K562 (cell line): ENCODE results near the gene PAQR7. TPM values are rescaled to one million over a fixed set of nuclear protein-coding genes. Genes with fewer than 3 reads are reported as not detected.

Source experiments
- BRD9 ChIP-seq: fragments of 450-650 bp; IDR thresholded peaks from 2 replicates; pipeline ENCODE4 v1.6.1; 2018; ENCODE audit warnings: low read depth; ENCODE audit not compliant: partially characterized antibody
- CC2D1A ChIP-seq: fragments of 450-650 bp; IDR thresholded peaks from 2 replicates; pipeline ENCODE4 v1.6.1; 2017; ENCODE audit warnings: mild to moderate bottlenecking
- COPS2 ChIP-seq: fragments of 450-650 bp; conservative IDR thresholded peaks from 2 replicates; pipeline ENCODE4 v1.6.1; 2016; ENCODE audit warnings: mild to moderate bottlenecking, moderate library complexity
- DIDO1 ChIP-seq: fragments of 450-650 bp; IDR thresholded peaks from 2 replicates; pipeline ENCODE4 v1.6.1; 2016; ENCODE audit warnings: low read depth, missing biosample characterization, missing genetic modification characterization
- DPF2 ChIP-seq: fragments of 450-650 bp; IDR thresholded peaks from 2 replicates; pipeline ENCODE4 v1.6.1; 2016
- ERF ChIP-seq: fragments of 450-650 bp; formaldehyde crosslinking; IDR thresholded peaks from 2 replicates; pipeline ENCODE4 v1.4.0; 2020; ENCODE audit warnings: mild to moderate bottlenecking, mixed read lengths
- FIP1L1 ChIP-seq: fragments of 200-400 bp; formaldehyde crosslinking; IDR thresholded peaks from 2 replicates; pipeline ENCODE4 v1.6.1; 2018; ENCODE audit warnings: mild to moderate bottlenecking, low read depth, low read length; ENCODE audit not compliant: poor library complexity, severe bottlenecking
- FOXP1 ChIP-seq: sonication (generic); formaldehyde crosslinking; IDR thresholded peaks from 2 replicates; pipeline ENCODE4 v1.8.0; 2022; ENCODE audit warnings: mild to moderate bottlenecking, missing genetic modification reagents
- GABPB1 ChIP-seq: sonication (generic); formaldehyde crosslinking; IDR thresholded peaks from 2 replicates; pipeline ENCODE4 v1.8.0; 2022; ENCODE audit warnings: mild to moderate bottlenecking, missing genetic modification reagents
- GATAD2B ChIP-seq: fragments of 450-650 bp; IDR thresholded peaks from 2 replicates; pipeline ENCODE4 v1.6.1; 2017; ENCODE audit warnings: mild to moderate bottlenecking, borderline replicate concordance
- JUNB ChIP-seq: fragments of 450-650 bp; formaldehyde crosslinking; conservative IDR thresholded peaks from 2 replicates; pipeline ENCODE4 v1.4.0; 2020; ENCODE audit warnings: mild to moderate bottlenecking
- MCM2 ChIP-seq: fragments of 450-650 bp; IDR thresholded peaks from 2 replicates; pipeline ENCODE4 v1.6.1; 2017; ENCODE audit warnings: low read depth, mild to moderate bottlenecking
- MEF2A ChIP-seq: IDR thresholded peaks from 2 replicates; pipeline ENCODE4 v1.6.1; 2011; ENCODE audit warnings: low read depth, mild to moderate bottlenecking, low read length, moderate library complexity; ENCODE audit not compliant: control insufficient read depth
- RAD51 ChIP-seq: fragments of 450-650 bp; IDR thresholded peaks from 2 replicates; pipeline ENCODE4 v1.7.1; 2016; ENCODE audit warnings: low read depth, mild to moderate bottlenecking, borderline replicate concordance
- SPI1 ChIP-seq: IDR thresholded peaks from 2 replicates; pipeline ENCODE4 v1.6.1; 2011; ENCODE audit warnings: low read depth, low read length, control low read depth, borderline replicate concordance
- TAF15 ChIP-seq: fragments of 200-400 bp; formaldehyde crosslinking; IDR thresholded peaks from 2 replicates; pipeline ENCODE4 v1.6.1; 2017; ENCODE audit warnings: mild to moderate bottlenecking, low read depth, low read length, moderate library complexity
- TBP ChIP-seq: optimal IDR thresholded peaks from 2 replicates; pipeline ENCODE3; 2011; ENCODE audit warnings: low read depth, low read length, improper control_type of control experiment
- TCF7 ChIP-seq: sonication (generic); IDR thresholded peaks from 2 replicates; pipeline ENCODE4 v1.6.1; 2016; ENCODE audit warnings: antibody characterized with exemption, borderline replicate concordance
- ZNF143 ChIP-seq: sonication (generic); formaldehyde crosslinking; IDR thresholded peaks from 2 replicates; pipeline ENCODE4 v1.9.0; 2022; ENCODE audit warnings: mild to moderate bottlenecking, missing genetic modification reagents
- ZNF175 ChIP-seq: fragments of 200-800 bp; sonication (Bioruptor generic); IDR thresholded peaks from 2 replicates; pipeline ENCODE4 v1.6.1; 2016; ENCODE audit warnings: low read depth, mild to moderate bottlenecking, missing genetic modification characterization, missing compliant biosample characterization
- ZNF75A ChIP-seq: fragments of 450-650 bp; formaldehyde crosslinking; IDR thresholded peaks from 2 replicates; pipeline ENCODE4 v1.4.0; 2020; ENCODE audit warnings: mild to moderate bottlenecking
- polyA plus RNA-seq, 8 experiments: library from polyadenylated mRNA; depleted of rRNA in 4 of 8; stranded (reverse) in 5 of 8; unstranded in 3 of 8; fragments of >200 nt; fragmentation: Nextera tagmentation in 2 of 8; fragmentation: Illumina TruSeq in 1 of 8; extraction: Ambion mirVana in 2 of 8; extraction: Trizol in 1 of 8; gene quantifications; 2 replicates each; pipeline versions ENCODE4 v1.2.1 to v1.2.3, GENCODE V29; 2011 to 2014; ENCODE audit warnings: inconsistent platforms in 1 of 8, missing spikeins in 1 of 8
- total RNA-seq, 7 experiments: library from RNA; depleted of rRNA in 6 of 7; stranded (reverse); fragments of >200 nt in 6 of 7; fragmentation: Illumina TruSeq in 2 of 7; extraction: Trizol in 2 of 7; gene quantifications; 2 replicates each; pipeline versions ENCODE4 v1.2.1 to v1.2.3, GENCODE V29; 2011 to 2021; ENCODE audit warnings: low replicate concordance in 1 of 7
- TF ChIP-seq, protein P1 (sequence below): sonication (generic); formaldehyde crosslinking; IDR thresholded peaks from 2 replicates; pipeline ENCODE4 v1.8.0; 2022; ENCODE audit warnings: mild to moderate bottlenecking, missing genetic modification reagents, borderline replicate concordance
- TF ChIP-seq, protein P2 (sequence below): fragments of 450-650 bp; IDR thresholded peaks from 2 replicates; pipeline ENCODE4 v1.6.1; 2016; ENCODE audit warnings: missing biosample characterization, missing genetic modification characterization
- TF ChIP-seq, protein P3 (sequence below): fragments of 250-450 bp; sonication (Bioruptor Pico); IDR thresholded peaks from 2 replicates; pipeline ENCODE4 v1.9.0; 2021; ENCODE audit warnings: mild to moderate bottlenecking
- TF ChIP-seq, protein P4 (sequence below), 2 experiments: fragments of 450-650 bp in 1 of 2; sonication (generic) in 1 of 2; formaldehyde crosslinking; conservative IDR thresholded peaks; 2 replicates each; pipeline versions ENCODE4 v1.4.0 to v1.8.1; 2020 to 2022; ENCODE audit warnings: mild to moderate bottlenecking in 1 of 2, missing genetic modification reagents in 1 of 2

Gene PAQR7
- total and polyA plus RNA-seq, 9 of the 15 experiments (the other 6 are each of a cell fraction or from before 2014, with no cell fraction given): 1.1 to 5.2 (median 2.6) TPM

DNA sequence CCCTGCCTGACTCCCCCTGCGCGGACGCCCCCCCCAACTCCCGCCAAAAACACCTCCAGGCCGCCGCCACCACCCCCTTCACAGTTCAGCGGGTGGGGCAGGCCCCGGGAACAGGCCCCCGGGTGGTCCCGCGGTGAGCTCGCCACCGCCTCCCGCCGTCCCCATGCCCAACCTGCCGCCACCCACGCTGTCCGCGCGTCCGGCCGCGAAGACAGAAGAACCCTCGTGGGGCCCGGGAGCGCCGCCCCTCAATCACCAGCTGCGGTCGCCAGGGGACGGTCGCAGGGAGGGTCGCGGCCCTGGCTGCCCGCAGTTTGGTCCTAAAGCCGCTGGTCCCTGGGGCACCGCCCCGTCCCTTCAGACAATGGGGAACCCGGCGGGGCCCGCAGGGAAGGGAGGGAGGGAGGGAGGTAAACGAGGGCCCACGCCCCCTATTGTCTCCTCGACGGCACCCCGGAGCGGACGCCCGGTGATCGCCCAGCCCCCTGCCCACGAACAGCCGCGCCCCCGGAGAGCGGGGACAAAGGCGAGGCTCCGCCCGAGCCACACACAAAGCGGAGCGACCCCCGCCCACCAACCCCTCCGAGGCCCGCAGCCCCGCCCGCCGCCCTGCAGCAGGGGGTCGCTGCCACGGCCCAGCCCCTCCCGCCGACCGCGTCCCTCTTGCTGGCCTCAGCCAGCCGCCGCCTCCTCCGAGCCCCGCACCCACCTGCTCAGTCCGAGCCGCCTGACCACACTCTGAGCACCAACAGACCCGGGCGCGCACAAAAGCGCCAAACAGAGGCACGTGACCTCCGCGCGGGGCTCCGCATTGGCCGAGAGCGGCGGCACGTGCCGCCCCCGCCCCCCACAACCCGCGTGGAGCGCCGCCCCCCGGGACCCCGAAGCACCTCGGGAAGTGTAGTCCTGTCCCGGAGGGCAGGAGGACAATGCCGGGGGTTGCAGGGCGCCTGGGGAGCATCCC lies 30.5 kb upstream of the PAQR7 start, which contains the start of gene STMN1 (continued):
- TF ChIP-seq, protein P1, sequence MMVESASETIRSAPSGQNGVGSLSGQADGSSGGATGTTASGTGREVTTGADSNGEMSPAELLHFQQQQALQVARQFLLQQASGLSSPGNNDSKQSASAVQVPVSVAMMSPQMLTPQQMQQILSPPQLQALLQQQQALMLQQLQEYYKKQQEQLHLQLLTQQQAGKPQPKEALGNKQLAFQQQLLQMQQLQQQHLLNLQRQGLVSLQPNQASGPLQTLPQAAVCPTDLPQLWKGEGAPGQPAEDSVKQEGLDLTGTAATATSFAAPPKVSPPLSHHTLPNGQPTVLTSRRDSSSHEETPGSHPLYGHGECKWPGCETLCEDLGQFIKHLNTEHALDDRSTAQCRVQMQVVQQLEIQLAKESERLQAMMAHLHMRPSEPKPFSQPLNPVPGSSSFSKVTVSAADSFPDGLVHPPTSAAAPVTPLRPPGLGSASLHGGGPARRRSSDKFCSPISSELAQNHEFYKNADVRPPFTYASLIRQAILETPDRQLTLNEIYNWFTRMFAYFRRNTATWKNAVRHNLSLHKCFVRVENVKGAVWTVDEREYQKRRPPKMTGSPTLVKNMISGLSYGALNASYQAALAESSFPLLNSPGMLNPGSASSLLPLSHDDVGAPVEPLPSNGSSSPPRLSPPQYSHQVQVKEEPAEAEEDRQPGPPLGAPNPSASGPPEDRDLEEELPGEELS (CRISPR knock-in tag): no peak
- TF ChIP-seq BRD9: peak; percentile 23
- TF ChIP-seq, protein P2, sequence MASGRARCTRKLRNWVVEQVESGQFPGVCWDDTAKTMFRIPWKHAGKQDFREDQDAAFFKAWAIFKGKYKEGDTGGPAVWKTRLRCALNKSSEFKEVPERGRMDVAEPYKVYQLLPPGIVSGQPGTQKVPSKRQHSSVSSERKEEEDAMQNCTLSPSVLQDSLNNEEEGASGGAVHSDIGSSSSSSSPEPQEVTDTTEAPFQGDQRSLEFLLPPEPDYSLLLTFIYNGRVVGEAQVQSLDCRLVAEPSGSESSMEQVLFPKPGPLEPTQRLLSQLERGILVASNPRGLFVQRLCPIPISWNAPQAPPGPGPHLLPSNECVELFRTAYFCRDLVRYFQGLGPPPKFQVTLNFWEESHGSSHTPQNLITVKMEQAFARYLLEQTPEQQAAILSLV: no peak
- peak; percentile 89 for TF ChIP-seq ZNF143 (CRISPR knock-in tag)
- TF ChIP-seq, protein P3, sequence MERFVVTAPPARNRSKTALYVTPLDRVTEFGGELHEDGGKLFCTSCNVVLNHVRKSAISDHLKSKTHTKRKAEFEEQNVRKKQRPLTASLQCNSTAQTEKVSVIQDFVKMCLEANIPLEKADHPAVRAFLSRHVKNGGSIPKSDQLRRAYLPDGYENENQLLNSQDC (CRISPR knock-in tag): no peak; the same call in 1 of the 2 replicates
- no peak; the same call in 1 of the 2 replicates for TF ChIP-seq TCF7
- TF ChIP-seq RAD51: peak; percentile 99
- TF ChIP-seq MEF2A: peak; percentile 37; the same call in 1 of the 2 replicates
- TF ChIP-seq SPI1: no peak
- no peak for TF ChIP-seq TAF15
- TF ChIP-seq GABPB1 (CRISPR knock-in tag): peak; percentile 78
- peak; percentile 47; the same call in 1 of the 2 replicates for TF ChIP-seq DIDO1 (tag)
- TF ChIP-seq ERF (CRISPR knock-in tag): 0 out of 2 replicates have a peak, but pooled peaks have one; percentile 47
- no peak for TF ChIP-seq ZNF175 (CRISPR knock-in tag)
- no peak for TF ChIP-seq MCM2
- TF ChIP-seq DPF2: no peak; the same call in 1 of the 2 replicates
- no peak for TF ChIP-seq CC2D1A
- no peak for TF ChIP-seq GATAD2B
- TF ChIP-seq, protein P4, sequence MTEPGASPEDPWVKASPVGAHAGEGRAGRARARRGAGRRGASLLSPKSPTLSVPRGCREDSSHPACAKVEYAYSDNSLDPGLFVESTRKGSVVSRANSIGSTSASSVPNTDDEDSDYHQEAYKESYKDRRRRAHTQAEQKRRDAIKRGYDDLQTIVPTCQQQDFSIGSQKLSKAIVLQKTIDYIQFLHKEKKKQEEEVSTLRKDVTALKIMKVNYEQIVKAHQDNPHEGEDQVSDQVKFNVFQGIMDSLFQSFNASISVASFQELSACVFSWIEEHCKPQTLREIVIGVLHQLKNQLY (CRISPR knock-in tag; conservative IDR thresholded peaks at IDR 0.05): peak in 1 of 2 experiments; percentile 67; a peak in 1 of 4 replicates
- peak; percentile 70; the same call in 1 of the 2 replicates for TF ChIP-seq FOXP1 (CRISPR knock-in tag)
- no peak for TF ChIP-seq ZNF75A (CRISPR knock-in tag)
- TF ChIP-seq FIP1L1: peak; percentile 93
- no peak for TF ChIP-seq COPS2
- TF ChIP-seq TBP: peak; percentile 98
- TF ChIP-seq JUNB: no peak
